ENCODE data around the gene DVL1.

DVL1 gene

GRCh38 chr1:1309251-1310108, 39.7 kb downstream of the DVL1 start:
- DNase-seq, result peak in 1 of 2 experiments; percentile 35

- DNase-seq, result no peak
Measured at GRCh38 chr1:1308756-1309250, 40.4 kb downstream of the DVL1 start.

- DNase-seq, result peak; percentile 89 to 93
Measured at GRCh38 chr1:1307923-1308755, 41.1 kb downstream of the DVL1 start, which contains the start of the genes ACAP3 and PUSL1. TSS of gene ACAP3 (minus strand) at chr1:1307930. CDS start at chr1:1307815, 115 bp downstream. TSS of gene PUSL1 (plus strand) at chr1:1308597. CDS start at chr1:1308644, 47 bp downstream.

- DNase-seq, result no peak
Measured at GRCh38 chr1:1307261-1307922, 41.8 kb downstream of the DVL1 start.

- DNase-seq, result no peak
Measured at GRCh38 chr1:1306661-1307260, 42.5 kb downstream of the DVL1 start.

- DNase-seq, result peak in 1 of 2 experiments; percentile 32
Measured at GRCh38 chr1:1306070-1306660, 43.1 kb downstream of the DVL1 start.

GRCh38 chr1:1305300-1306069, 43.7 kb downstream of the DVL1 start:
- DNase-seq, result peak in 1 of 2 experiments; percentile 53

- DNase-seq, result peak; percentile 60 to 74
Measured at GRCh38 chr1:1304331-1305299, 44.6 kb downstream of the DVL1 start.

GRCh38 chr1:1303736-1304135, 45.5 kb downstream of the DVL1 start:
- DNase-seq, result no peak

GRCh38 chr1:1302951-1303509, 46.2 kb downstream of the DVL1 start:
- no peak for DNase-seq

- DNase-seq, result no peak
Measured at GRCh38 chr1:1302006-1302430, 47.2 kb downstream of the DVL1 start.

- DNase-seq, result no peak
Measured at GRCh38 chr1:1300352-1300739, 48.9 kb downstream of the DVL1 start.

GRCh38 chr1:1299686-1300351, 49.4 kb downstream of the DVL1 start:
- DNase-seq, result peak in 1 of 2 experiments; percentile 26

- no peak for DNase-seq
Measured at GRCh38 chr1:1298861-1299685, 50.1 kb downstream of the DVL1 start.

GRCh38 chr1:1297802-1298424, 51.3 kb downstream of the DVL1 start:
- DNase-seq, result no peak

- DNase-seq, result no peak
Measured at GRCh38 chr1:1296070-1297061, 52.9 kb downstream of the DVL1 start.

Measured in NCI-H2081 (cell line).